ENCODE data around the gene DENND1C. TPM values are rescaled to one million over a fixed set of nuclear protein-coding genes. Genes with fewer than 3 reads are reported as not detected.

Gene DENND1C
- total and polyA plus RNA-seq, 2 of the 8 experiments (the other 6 are each of a cell fraction or from before 2014, with no cell fraction given) = 3.6 to 4.0 TPM

DNA sequence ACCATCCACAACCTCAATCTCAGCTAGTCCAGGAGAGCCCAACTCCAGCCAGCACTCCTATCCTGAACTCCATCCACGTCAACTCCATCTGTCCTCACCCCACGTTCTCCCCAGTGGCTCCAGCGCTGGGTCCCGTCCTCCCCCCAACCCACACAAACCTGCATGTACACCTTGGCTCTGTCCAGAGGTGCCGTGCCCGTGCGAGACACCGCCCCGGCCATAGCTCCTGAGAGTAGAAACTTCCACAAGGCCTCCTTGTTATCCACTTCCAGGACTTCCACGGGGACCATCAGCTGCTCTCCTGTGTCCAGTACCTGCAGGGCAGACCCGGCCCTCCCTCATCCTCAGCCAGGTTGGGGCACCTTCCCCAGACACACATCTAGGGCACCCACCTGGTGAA, 49.7 kb downstream of the DENND1C start:
- CTCF ChIA-PET (ENCODE audit: partially characterized antibody) = interaction anchor here (0.7 kb wide), 2 partner anchors 22 to 54 kb away, joined by 3 to 5 read pairs; no protein-coding TSS in a partner anchor
- H4K20me1 ChIP-seq (replicated peaks in 1 of 2; ENCODE audit: control insufficient read depth in 1 of 2, insufficient read depth in 2 of 2, low read length in 2 of 2) = no peaks in the 10 kb centered on the region
- no peak overlapping the region for H3K4me3 ChIP-seq (ENCODE audit: extremely low read depth in 1 of 4, insufficient read depth in 2 of 4, low read depth in 3 of 4, low read length in 4 of 4)
- no peak overlapping the region for H3K14ac ChIP-seq (ENCODE audit: insufficient read length)
- H3K23me2 ChIP-seq (ENCODE audit: low read depth, low read length) = no peaks in the 10 kb centered on the region
- H2BK15ac ChIP-seq (ENCODE audit: low read length) = no peak overlapping the region
- no peak overlapping the region for H3K56ac ChIP-seq (replicated peaks; ENCODE audit: insufficient read length, low read depth, low read length)
- no peak overlapping the region for H3K4me2 ChIP-seq (ENCODE audit: insufficient read depth in 1 of 2, low read depth in 2 of 2, low read length in 2 of 2)
- whole genome bisulfite sequencing, 2 experiments (ENCODE audit: extremely low coverage in 1 of 2, insufficient coverage in 1 of 2, insufficient read length in 1 of 2, insufficient replicate concordance in 2 of 2, low coverage in 1 of 2, low lambda C conversion rate in 2 of 2, missing lambda C conversion rate in 1 of 2) = 93% methylated on average over 11 of the region's 11 CpGs; no CpG with 5 or more reads in 1 of the 2 experiments
- no peaks in the 10 kb centered on the region for H3K36me3 ChIP-seq (ENCODE audit: control insufficient read depth in 2 of 4, insufficient read depth in 4 of 4, low read length in 3 of 4)
- H4K5ac ChIP-seq (ENCODE audit: insufficient read length, low read depth, low read length) = no peak overlapping the region
- H3K9ac ChIP-seq (replicated peaks in 1 of 4; ENCODE audit: extremely low read depth in 1 of 4, low read depth in 3 of 4, low read length in 3 of 4) = no peak overlapping the region
- H2AK5ac ChIP-seq (ENCODE audit: low read depth, low read length) = no peak overlapping the region
- H3K79me2 ChIP-seq (ENCODE audit: control insufficient read depth in 1 of 2, insufficient read depth in 2 of 2, low read length in 2 of 2) = no peaks in the 10 kb centered on the region
- no peak overlapping the region for H2BK20ac ChIP-seq (ENCODE audit: low read length)
- H3K27me3 ChIP-seq (replicated peaks in 1 of 4; ENCODE audit: control insufficient read depth in 3 of 4, extremely low read depth in 1 of 4, insufficient read depth in 3 of 4, low read length in 3 of 4) = peaks cover 0 to 6% (median 0%) of the 10 kb centered on the region in 4 experiments; a peak in 1 of 7 replicates
- no peak overlapping the region for H3K23ac ChIP-seq (ENCODE audit: insufficient read length)
- H4K8ac ChIP-seq (ENCODE audit: extremely low read depth, insufficient read depth, low read length) = peak overlapping the region; percentile 51; the same call in 1 of the 2 replicates
- no peak overlapping the region for H3K27ac ChIP-seq (ENCODE audit: low read depth, low read length)
- H3K9me3 ChIP-seq (ENCODE audit: insufficient read depth in 2 of 2, low read depth in 1 of 2, low read length in 1 of 2) = no peaks in the 10 kb centered on the region
- H3K4ac ChIP-seq (replicated peaks; ENCODE audit: insufficient read length, low read depth, low read length) = no peak overlapping the region
- POLR2A ChIA-PET (ENCODE audit: partially characterized antibody) = interaction anchor here (0.7 to 1.1 kb wide), 2 partner anchors 11 to 33 kb away, joined by 3 read pairs; no protein-coding TSS in a partner anchor
- no peaks in the 10 kb centered on the region for H3K4me1 ChIP-seq (replicated peaks in 1 of 4; ENCODE audit: control insufficient read depth in 3 of 4, insufficient read depth in 4 of 4, low read length in 3 of 4)
- H3K79me1 ChIP-seq (ENCODE audit: low read depth, low read length) = no peaks in the 10 kb centered on the region
- DNase-seq (ENCODE audit: low read depth in 1 of 2, low spot score in 2 of 2) (no peak), FAIRE-seq (no peak)
- no peak overlapping the region for H2BK120ac ChIP-seq (replicated peaks; ENCODE audit: low read depth, low read length)
- H2BK12ac ChIP-seq (ENCODE audit: low read depth, low read length) = no peak overlapping the region
- no peak overlapping the region for H2BK5ac ChIP-seq (ENCODE audit: low read depth, low read length)
- H2AFZ ChIP-seq (ENCODE audit: low read length) = no peak overlapping the region
- no peak overlapping the region for H4K91ac ChIP-seq (replicated peaks; ENCODE audit: insufficient read length, low read length)
- H3K18ac ChIP-seq (ENCODE audit: extremely low read depth, low read length) = no peak overlapping the region
- TF ChIP-seq BACH1 (IDR thresholded peaks at IDR 0.05; ENCODE audit: low read length) (no peak), SIN3A (conservative IDR thresholded peaks at IDR 0.05 in 1 of 2, IDR thresholded peaks at IDR 0.05 in 1 of 2; ENCODE audit: low read depth in 1 of 2, low read length in 2 of 2) (no peak), HDAC2 (IDR thresholded peaks at IDR 0.05; ENCODE audit: borderline replicate concordance in 1 of 2, low read depth in 2 of 2, low read length in 2 of 2) (no peak), TAF1 (IDR thresholded peaks at IDR 0.05; ENCODE audit: low read depth, low read length) (no peak), CBX8 (IDR thresholded peaks at IDR 0.05; ENCODE audit: borderline replicate concordance, low read depth, low read length) (no peak), EZH2 (IDR thresholded peaks at IDR 0.05; ENCODE audit: low read depth, low read length, severe bottlenecking) (no peak), POLR2A (IDR thresholded peaks at IDR 0.05; ENCODE audit: control extremely low read depth in 1 of 2, low read depth in 2 of 2, low read length in 2 of 2) (no peak), SP4 (IDR thresholded peaks at IDR 0.05; ENCODE audit: low read length) (no peak), TBP (IDR thresholded peaks at IDR 0.05; ENCODE audit: low read depth, low read length) (no peak), ZNF274 (IDR thresholded peaks at IDR 0.05; ENCODE audit: borderline replicate concordance, extremely low read depth, low read length) (no peak), RBBP5 (IDR thresholded peaks at IDR 0.05; ENCODE audit: borderline replicate concordance, low read depth, low read length) (no peak), BRCA1 (IDR thresholded peaks at IDR 0.05; ENCODE audit: low read depth, low read length) (no peak)
- TF ChIP-seq, protein P1, sequence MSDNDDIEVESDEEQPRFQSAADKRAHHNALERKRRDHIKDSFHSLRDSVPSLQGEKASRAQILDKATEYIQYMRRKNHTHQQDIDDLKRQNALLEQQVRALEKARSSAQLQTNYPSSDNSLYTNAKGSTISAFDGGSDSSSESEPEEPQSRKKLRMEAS (IDR thresholded peaks at IDR 0.05) = no peak
- TF ChIP-seq, protein P2, sequence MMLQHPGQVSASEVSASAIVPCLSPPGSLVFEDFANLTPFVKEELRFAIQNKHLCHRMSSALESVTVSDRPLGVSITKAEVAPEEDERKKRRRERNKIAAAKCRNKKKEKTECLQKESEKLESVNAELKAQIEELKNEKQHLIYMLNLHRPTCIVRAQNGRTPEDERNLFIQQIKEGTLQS (IDR thresholded peaks at IDR 0.05; ENCODE audit: insufficient read depth, low read depth, low read length) = no peak
